HepG2 (cell line): ENCODE results near the gene ALDH3A2. TPM values are rescaled to one million over a fixed set of nuclear protein-coding genes. Genes with fewer than 3 reads are reported as not detected.

Source experiments
- ATF4 ChIP-seq, 2 experiments: fragments of 450-650 bp in 1 of 2; sonication (generic) in 1 of 2; formaldehyde crosslinking; IDR thresholded peaks; 2 replicates each; pipeline versions ENCODE4 v1.5.0 to v1.8.0; 2020 to 2022; ENCODE audit warnings: mild to moderate bottlenecking in 1 of 2, missing genetic modification reagents in 1 of 2
- CERS6 ChIP-seq: sonication (generic); formaldehyde crosslinking; IDR thresholded peaks from 2 replicates; pipeline ENCODE4 v1.5.0; 2020; ENCODE audit warnings: missing genetic modification reagents
- ELK4 ChIP-seq: sonication (generic); formaldehyde crosslinking; IDR thresholded peaks from 2 replicates; pipeline ENCODE4 v1.9.0; 2021; ENCODE audit warnings: missing genetic modification reagents, borderline replicate concordance
- NR1H2 ChIP-seq: sonication (generic); formaldehyde crosslinking; IDR thresholded peaks from 2 replicates; pipeline ENCODE4 v1.8.1; 2022; ENCODE audit warnings: low read depth, missing genetic modification reagents, borderline replicate concordance
- NRL ChIP-seq: sonication (generic); formaldehyde crosslinking; IDR thresholded peaks from 2 replicates; pipeline ENCODE4 v1.5.0; 2020; ENCODE audit warnings: missing genetic modification reagents, mild to moderate bottlenecking, moderate library complexity, borderline replicate concordance
- SKI ChIP-seq: fragments of 450-650 bp; IDR thresholded peaks from one replicate; pipeline ENCODE4 v1.6.1; 2018; ENCODE audit warnings: mild to moderate bottlenecking; ENCODE audit not compliant: partially characterized antibody
- STAT5B ChIP-seq: sonication (generic); formaldehyde crosslinking; IDR thresholded peaks from 2 replicates; pipeline ENCODE4 v1.4.0; 2020; ENCODE audit warnings: missing genetic modification reagents
- TEAD2 ChIP-seq: sonication (generic); formaldehyde crosslinking; IDR thresholded peaks from 2 replicates; pipeline ENCODE4 v1.9.0; 2021; ENCODE audit warnings: missing genetic modification reagents
- ZKSCAN5 ChIP-seq: sonication (generic); formaldehyde crosslinking; IDR thresholded peaks from 2 replicates; pipeline ENCODE4 v1.5.1; 2020; ENCODE audit warnings: mild to moderate bottlenecking, missing genetic modification reagents
- ZNF607 ChIP-seq: sonication (generic); formaldehyde crosslinking; IDR thresholded peaks from 2 replicates; pipeline ENCODE4 v1.5.1; 2020; ENCODE audit warnings: missing genetic modification reagents, mild to moderate bottlenecking, borderline replicate concordance
- ZNF614 ChIP-seq: IDR thresholded peaks from 2 replicates; pipeline ENCODE4 v1.6.1; 2018; ENCODE audit warnings: missing biosample characterization, missing genetic modification reagents, inconsistent platforms, borderline replicate concordance
- ZNF710 ChIP-seq: sonication (generic); formaldehyde crosslinking; IDR thresholded peaks from 2 replicates; pipeline ENCODE4 v1.5.0; 2020; ENCODE audit warnings: mild to moderate bottlenecking, missing genetic modification reagents, borderline replicate concordance
- ZSCAN5A ChIP-seq: sonication (generic); formaldehyde crosslinking; IDR thresholded peaks from 2 replicates; pipeline ENCODE4 v1.8.0; 2022; ENCODE audit warnings: mild to moderate bottlenecking, missing genetic modification reagents, borderline replicate concordance
- polyA plus RNA-seq, 8 experiments: library from polyadenylated mRNA; depleted of rRNA in 3 of 8; stranded (reverse) in 7 of 8; unstranded in 1 of 8; fragments of >200 nt; fragmentation: Illumina TruSeq in 4 of 8; extraction: Trizol in 4 of 8; gene quantifications; 2 replicates each; pipeline versions ENCODE4 v1.2.1 to v1.2.3, GENCODE V29; 2011 to 2016; ENCODE audit warnings: low read depth in 4 of 8, missing spikeins in 1 of 8, mixed read lengths in 1 of 8; ENCODE audit not compliant: insufficient read depth in 1 of 8
- total RNA-seq, 5 experiments: library from RNA; depleted of rRNA; stranded (reverse); fragments of >200 nt; fragmentation: Illumina TruSeq; extraction: Trizol; gene quantifications; 2 replicates each; pipeline ENCODE4 v1.2.3, GENCODE V29; 2016; ENCODE audit warnings: low read depth in 1 of 5
- TF ChIP-seq, protein P1 (sequence below): sonication (generic); formaldehyde crosslinking; conservative IDR thresholded peaks from 2 replicates; pipeline ENCODE4 v1.8.0; 2022; ENCODE audit warnings: missing genetic modification reagents
- TF ChIP-seq, protein P2 (sequence below): IDR thresholded peaks from 2 replicates; pipeline ENCODE4 v1.6.1; 2016; ENCODE audit warnings: mild to moderate bottlenecking, missing biosample characterization, missing genetic modification reagents
- TF ChIP-seq, protein P3 (sequence below): sonication (generic); formaldehyde crosslinking; IDR thresholded peaks from 2 replicates; pipeline ENCODE4 v1.4.0; 2020; ENCODE audit warnings: missing genetic modification reagents, low read depth, mild to moderate bottlenecking, borderline replicate concordance

Gene ALDH3A2
- total and polyA plus RNA-seq, 2 of the 13 experiments (the other 11 are each of a cell fraction or from before 2014, with no cell fraction given) = 80.8 to 180 TPM

- peak; percentile 93 for TF ChIP-seq SKI
- TF ChIP-seq, protein P1, sequence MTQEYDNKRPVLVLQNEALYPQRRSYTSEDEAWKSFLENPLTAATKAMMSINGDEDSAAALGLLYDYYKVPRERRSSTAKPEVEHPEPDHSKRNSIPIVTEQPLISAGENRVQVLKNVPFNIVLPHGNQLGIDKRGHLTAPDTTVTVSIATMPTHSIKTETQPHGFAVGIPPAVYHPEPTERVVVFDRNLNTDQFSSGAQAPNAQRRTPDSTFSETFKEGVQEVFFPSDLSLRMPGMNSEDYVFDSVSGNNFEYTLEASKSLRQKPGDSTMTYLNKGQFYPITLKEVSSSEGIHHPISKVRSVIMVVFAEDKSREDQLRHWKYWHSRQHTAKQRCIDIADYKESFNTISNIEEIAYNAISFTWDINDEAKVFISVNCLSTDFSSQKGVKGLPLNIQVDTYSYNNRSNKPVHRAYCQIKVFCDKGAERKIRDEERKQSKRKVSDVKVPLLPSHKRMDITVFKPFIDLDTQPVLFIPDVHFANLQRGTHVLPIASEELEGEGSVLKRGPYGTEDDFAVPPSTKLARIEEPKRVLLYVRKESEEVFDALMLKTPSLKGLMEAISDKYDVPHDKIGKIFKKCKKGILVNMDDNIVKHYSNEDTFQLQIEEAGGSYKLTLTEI (CRISPR knock-in tag) = no peak
- TF ChIP-seq CERS6 (CRISPR knock-in tag) = no peak
- TF ChIP-seq ATF4 (CRISPR knock-in tag; IDR thresholded peaks at IDR 0.05) = peak in 1 of 2 experiments; percentile 70; a peak in 1 of 4 replicates
- no peak; the same call in 1 of the 2 replicates for TF ChIP-seq STAT5B
- TF ChIP-seq ELK4 = no peak
- TF ChIP-seq ZKSCAN5 (CRISPR knock-in tag) = peak; percentile 69; the same call in 1 of the 2 replicates
- TF ChIP-seq ZSCAN5A (CRISPR knock-in tag) = 0 out of 2 replicates have a peak, but pooled peaks have one; percentile 57
- 0 out of 2 replicates have a peak, but pooled peaks have one; percentile 70 for TF ChIP-seq TEAD2 (CRISPR knock-in tag)
- TF ChIP-seq, protein P2, sequence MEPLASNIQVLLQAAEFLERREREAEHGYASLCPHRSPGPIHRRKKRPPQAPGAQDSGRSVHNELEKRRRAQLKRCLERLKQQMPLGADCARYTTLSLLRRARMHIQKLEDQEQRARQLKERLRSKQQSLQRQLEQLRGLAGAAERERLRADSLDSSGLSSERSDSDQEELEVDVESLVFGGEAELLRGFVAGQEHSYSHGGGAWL (CRISPR knock-in tag) = peak; percentile 37
- peak; percentile 90 for TF ChIP-seq ZNF607 (CRISPR knock-in tag)
- TF ChIP-seq NR1H2 (CRISPR knock-in tag) = 0 out of 2 replicates have a peak, but pooled peaks have one; percentile 66
- TF ChIP-seq, protein P3, sequence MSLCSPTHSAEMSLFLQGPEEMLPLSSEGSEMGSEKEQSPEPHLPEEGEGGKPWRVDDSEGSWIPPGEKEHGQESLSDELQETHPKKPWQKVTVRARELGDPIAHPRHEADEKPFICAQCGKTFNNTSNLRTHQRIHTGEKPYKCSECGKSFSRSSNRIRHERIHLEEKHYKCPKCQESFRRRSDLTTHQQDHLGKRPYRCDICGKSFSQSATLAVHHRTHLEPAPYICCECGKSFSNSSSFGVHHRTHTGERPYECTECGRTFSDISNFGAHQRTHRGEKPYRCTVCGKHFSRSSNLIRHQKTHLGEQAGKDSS (CRISPR knock-in tag) = peak; percentile 90
- peak; percentile 97 for TF ChIP-seq NRL (CRISPR knock-in tag)
- TF ChIP-seq ZNF614 = peak; percentile 73; the same call in 1 of the 2 replicates
- peak; percentile 98 for TF ChIP-seq ZNF710
Measured at GRCh38 chr17:19648475-19649273, at the start of gene ALDH3A2 (continued).
